8988T (cell line): ENCODE results near the gene PYROXD2.
"Not testable (repeated sequence)": the region's sequence is repeated elsewhere in the genome, so short reads cannot be mapped to it uniquely, and the experiment has no call there.

Experiments
- DNase-seq: peaks from one replicate; pipeline ENCODE4 v3.0.0; 2011

Gene PYROXD2

GRCh38 chr10:98389398-98389797 lies 25.6 kb downstream of the PYROXD2 start:
- no peak for DNase-seq

GRCh38 chr10:98388101-98388655 lies 26.8 kb downstream of the PYROXD2 start:
- peak; percentile 29 for DNase-seq

- no peak for DNase-seq
Measured at GRCh38 chr10:98384531-98385133, 30.4 kb downstream of the PYROXD2 start.

GRCh38 chr10:98383869-98384268 lies 31.1 kb downstream of the PYROXD2 start:
- DNase-seq = no peak

- DNase-seq = not testable (repeated sequence)
Measured at GRCh38 chr10:98383134-98383667, 31.8 kb downstream of the PYROXD2 start.

- no peak for DNase-seq
Measured at GRCh38 chr10:98382691-98383101, 32.3 kb downstream of the PYROXD2 start.

GRCh38 chr10:98380493-98381339 lies 34.3 kb downstream of the PYROXD2 start:
- no peak for DNase-seq

GRCh38 chr10:98378722-98379121 lies 36.3 kb downstream of the PYROXD2 start:
- DNase-seq = no peak

GRCh38 chr10:98377536-98377935 lies 37.4 kb downstream of the PYROXD2 start:
- no peak for DNase-seq

GRCh38 chr10:98377001-98377400 lies 38.0 kb downstream of the PYROXD2 start:
- DNase-seq = no peak

- DNase-seq = no peak
Measured at GRCh38 chr10:98376485-98376884, 38.5 kb downstream of the PYROXD2 start.

GRCh38 chr10:98374217-98374985 lies 40.6 kb downstream of the PYROXD2 start:
- no peak for DNase-seq

- no peak for DNase-seq
Measured at GRCh38 chr10:98373260-98374040, 41.5 kb downstream of the PYROXD2 start.

- no peak for DNase-seq
Measured at GRCh38 chr10:98370831-98371820, 43.9 kb downstream of the PYROXD2 start.

- DNase-seq = no peak
Measured at GRCh38 chr10:98369801-98370200, 45.2 kb downstream of the PYROXD2 start.

- no peak for DNase-seq
Measured at GRCh38 chr10:98368644-98369043, 46.3 kb downstream of the PYROXD2 start.

- DNase-seq = no peak
Measured at GRCh38 chr10:98367604-98368451, 47.2 kb downstream of the PYROXD2 start.

- DNase-seq = no peak
Measured at GRCh38 chr10:98366062-98366530, 48.9 kb downstream of the PYROXD2 start.

- no peak for DNase-seq
Measured at GRCh38 chr10:98365406-98366061, 49.4 kb downstream of the PYROXD2 start.
